ENCODE data around the gene ANKFN1.

Gene ANKFN1

GRCh38 chr17:56449176-56449575 lies 295.9 kb downstream of the ANKFN1 start:
- DNase-seq: no peak

- DNase-seq: no peak
Measured at GRCh38 chr17:56451629-56452028, 298.4 kb downstream of the ANKFN1 start.

- DNase-seq: no peak
Measured at GRCh38 chr17:56452461-56452860, 299.2 kb downstream of the ANKFN1 start.

GRCh38 chr17:56457501-56457900 lies 304.2 kb downstream of the ANKFN1 start:
- no peak for DNase-seq

GRCh38 chr17:56465886-56466285 lies 312.6 kb downstream of the ANKFN1 start:
- DNase-seq: no peak

- DNase-seq: no peak
Measured at GRCh38 chr17:56468840-56469239, 315.6 kb downstream of the ANKFN1 start.

- DNase-seq: no peak
Measured at GRCh38 chr17:56471696-56472095, 318.4 kb downstream of the ANKFN1 start.

GRCh38 chr17:56475116-56475515 lies 321.8 kb downstream of the ANKFN1 start:
- no peak for DNase-seq

- no peak for DNase-seq
Measured at GRCh38 chr17:56478836-56479447, 325.7 kb downstream of the ANKFN1 start.

- DNase-seq: no peak
Measured at GRCh38 chr17:56480501-56480900, 327.2 kb downstream of the ANKFN1 start.

- no peak for DNase-seq
Measured at GRCh38 chr17:56481659-56482058, 328.4 kb downstream of the ANKFN1 start.

GRCh38 chr17:56482229-56482628 lies 329.0 kb downstream of the ANKFN1 start:
- DNase-seq: no peak

- no peak for DNase-seq
Measured at GRCh38 chr17:56486732-56487131, 333.5 kb downstream of the ANKFN1 start.

GRCh38 chr17:56488800-56489199 lies 335.5 kb downstream of the ANKFN1 start:
- no peak for DNase-seq

- DNase-seq: no peak
Measured at GRCh38 chr17:56489980-56490379, 336.7 kb downstream of the ANKFN1 start.

- no peak for DNase-seq
Measured at GRCh38 chr17:56495556-56495955, 342.3 kb downstream of the ANKFN1 start.

GRCh38 chr17:56497132-56497531 lies 343.9 kb downstream of the ANKFN1 start:
- DNase-seq: no peak

GRCh38 chr17:56499799-56500388 lies 346.6 kb downstream of the ANKFN1 start:
- DNase-seq: peak; percentile 6

- no peak for DNase-seq
Measured at GRCh38 chr17:56502120-56502654, 348.9 kb downstream of the ANKFN1 start.

- no peak for DNase-seq
Measured at GRCh38 chr17:56505154-56505756, 352.0 kb downstream of the ANKFN1 start.

GRCh38 chr17:56506349-56506748 lies 353.1 kb downstream of the ANKFN1 start:
- DNase-seq: no peak

- no peak for DNase-seq
Measured at GRCh38 chr17:56510554-56511342, 357.5 kb downstream of the ANKFN1 start.

GRCh38 chr17:56514264-56514663 lies 361.0 kb downstream of the ANKFN1 start:
- no peak for DNase-seq

- no peak for DNase-seq
Measured at GRCh38 chr17:56514899-56515298, 361.6 kb downstream of the ANKFN1 start.

All from CD4-positive, alpha-beta T cell treated with Interleukin-12 subunit alpha and Interleukin-12 subunit beta, for 1 hour (primary cell).